Stomach smooth muscle (tissue), 2 donors: ENCODE data around the gene CTNNBL1.

ENCODE experiments used
- H3K27ac ChIP-seq: one replicate; pipeline ENCODE4 v1.7.0; 2013; ENCODE audit warnings: mild to moderate bottlenecking, low read length, inconsistent platforms
- H3K27me3 ChIP-seq, 2 donors: one replicate each; pipeline ENCODE4 v1.7.0; 2013; ENCODE audit warnings: low read length in 2 of 2; ENCODE audit not compliant: insufficient read depth in 2 of 2, control insufficient read depth in 1 of 2
- H3K36me3 ChIP-seq, 2 donors: one replicate each; pipeline ENCODE4 v1.7.0; 2013; ENCODE audit warnings: low read length in 2 of 2; ENCODE audit not compliant: control insufficient read depth in 2 of 2, insufficient read depth in 2 of 2
- H3K4me1 ChIP-seq: one replicate; pipeline ENCODE4 v1.7.0; 2013; ENCODE audit warnings: low read length; ENCODE audit not compliant: control insufficient read depth, insufficient read depth
- H3K4me3 ChIP-seq, 2 donors: one replicate each; pipeline ENCODE4 v1.7.0; 2013; ENCODE audit warnings: low read length in 2 of 2
- H3K9ac ChIP-seq, 2 donors: one replicate each; pipeline ENCODE4 v1.7.0; 2013; ENCODE audit warnings: low read length in 2 of 2, mild to moderate bottlenecking in 1 of 2
- H3K9me3 ChIP-seq, 2 donors: one replicate each; pipeline ENCODE4 v1.7.0; 2013; ENCODE audit warnings: low read length in 2 of 2; ENCODE audit not compliant: control insufficient read depth in 2 of 2
- donor health status: healthy.
- donor health status: Pancreatic carcinoma.

CTNNBL1 gene

GRCh38 chr20:37741055-37741454 lies 47.2 kb downstream of the CTNNBL1 start:
- Histone ChIP-seq H3K27ac (no peak overlapping the region), H3K27me3 (no peaks in the 10 kb centered on the region), H3K4me3 (no peak overlapping the region), H3K4me1 (no peaks in the 10 kb centered on the region), H3K36me3 (peaks cover 19 to 20% of the 10 kb centered on the region in 2 donors), H3K9me3 (no peaks in the 10 kb centered on the region), H3K9ac (no peak overlapping the region)

- H3K4me3 ChIP-seq = no peak overlapping the region
- no peaks in the 10 kb centered on the region for H3K27me3 ChIP-seq
- H3K36me3 ChIP-seq = peaks cover 21 to 24% of the 10 kb centered on the region in 2 donors
- H3K9me3 ChIP-seq = no peaks in the 10 kb centered on the region
- H3K9ac ChIP-seq = no peak overlapping the region
- H3K27ac ChIP-seq = no peak overlapping the region
- no peaks in the 10 kb centered on the region for H3K4me1 ChIP-seq
Measured at GRCh38 chr20:37741570-37741969, 47.7 kb downstream of the CTNNBL1 start.

GRCh38 chr20:37742131-37742530 lies 48.3 kb downstream of the CTNNBL1 start:
- no peak overlapping the region for H3K4me3 ChIP-seq
- H3K9ac ChIP-seq = no peak overlapping the region
- no peaks in the 10 kb centered on the region for H3K27me3 ChIP-seq
- no peaks in the 10 kb centered on the region for H3K4me1 ChIP-seq
- no peak overlapping the region for H3K27ac ChIP-seq
- no peaks in the 10 kb centered on the region for H3K9me3 ChIP-seq
- H3K36me3 ChIP-seq = peaks cover 21 to 28% of the 10 kb centered on the region in 2 donors

- H3K36me3 ChIP-seq = peaks cover 16 to 21% of the 10 kb centered on the region in 2 donors
Measured at GRCh38 chr20:37744347-37744746, 50.5 kb downstream of the CTNNBL1 start.

GRCh38 chr20:37745553-37745952 lies 51.7 kb downstream of the CTNNBL1 start:
- Histone ChIP-seq H3K9me3 (no peaks in the 10 kb centered on the region), H3K27me3 (no peaks in the 10 kb centered on the region), H3K9ac (no peak overlapping the region), H3K4me3 (no peak overlapping the region), H3K27ac (no peak overlapping the region), H3K4me1 (no peaks in the 10 kb centered on the region), H3K36me3 (peaks cover 18 to 20% of the 10 kb centered on the region in 2 donors)

More at GRCh38 chr20:37744347-37744746, 50.5 kb downstream of the CTNNBL1 start:
- Histone ChIP-seq H3K9me3 (no peaks in the 10 kb centered on the region), H3K27me3 (no peaks in the 10 kb centered on the region), H3K4me3 (no peak overlapping the region), H3K27ac (no peak overlapping the region), H3K9ac (no peak overlapping the region), H3K4me1 (no peaks in the 10 kb centered on the region)

GRCh38 chr20:37748015-37748414 lies 54.2 kb downstream of the CTNNBL1 start:
- Histone ChIP-seq H3K9ac (no peak overlapping the region), H3K27ac (no peak overlapping the region), H3K9me3 (no peaks in the 10 kb centered on the region), H3K27me3 (no peaks in the 10 kb centered on the region), H3K4me3 (no peak overlapping the region), H3K36me3 (peaks cover 18 to 20% of the 10 kb centered on the region in 2 donors), H3K4me1 (no peaks in the 10 kb centered on the region)

- no peak overlapping the region for H3K27ac ChIP-seq
Measured at GRCh38 chr20:37749218-37749617, 55.4 kb downstream of the CTNNBL1 start.

GRCh38 chr20:37749620-37750403 lies 56.0 kb downstream of the CTNNBL1 start:
- no peaks in the 10 kb centered on the region for H3K27me3 ChIP-seq
- peaks cover 18 to 20% of the 10 kb centered on the region in 2 donors for H3K36me3 ChIP-seq
- H3K4me3 ChIP-seq = no peak overlapping the region
- no peak overlapping the region for H3K9ac ChIP-seq
- H3K4me1 ChIP-seq = no peaks in the 10 kb centered on the region
- H3K27ac ChIP-seq = no peak overlapping the region
- H3K9me3 ChIP-seq = no peaks in the 10 kb centered on the region

More at GRCh38 chr20:37749218-37749617, 55.4 kb downstream of the CTNNBL1 start:
- H3K9ac ChIP-seq = no peak overlapping the region
- no peaks in the 10 kb centered on the region for H3K4me1 ChIP-seq
- no peaks in the 10 kb centered on the region for H3K27me3 ChIP-seq
- H3K4me3 ChIP-seq = no peak overlapping the region
- H3K36me3 ChIP-seq = peaks cover 18 to 20% of the 10 kb centered on the region in 2 donors
- no peaks in the 10 kb centered on the region for H3K9me3 ChIP-seq

- peaks cover 9 to 10% of the 10 kb centered on the region in 2 donors for H3K36me3 ChIP-seq
- no peaks in the 10 kb centered on the region for H3K27me3 ChIP-seq
- no peaks in the 10 kb centered on the region for H3K4me1 ChIP-seq
- no peak overlapping the region for H3K9ac ChIP-seq
- no peak overlapping the region for H3K27ac ChIP-seq
- no peaks in the 10 kb centered on the region for H3K9me3 ChIP-seq
- H3K4me3 ChIP-seq = no peak overlapping the region
Measured at GRCh38 chr20:37755665-37756064, 61.8 kb downstream of the CTNNBL1 start.

- no peaks in the 10 kb centered on the region for H3K4me1 ChIP-seq
- H3K4me3 ChIP-seq = no peak overlapping the region
- H3K27me3 ChIP-seq = no peaks in the 10 kb centered on the region
- no peak overlapping the region for H3K9ac ChIP-seq
- H3K27ac ChIP-seq = no peak overlapping the region
- no peaks in the 10 kb centered on the region for H3K9me3 ChIP-seq
- H3K36me3 ChIP-seq = peaks cover 9 to 11% of the 10 kb centered on the region in 2 donors
Measured at GRCh38 chr20:37756234-37756633, 62.4 kb downstream of the CTNNBL1 start.

- no peak overlapping the region for H3K9ac ChIP-seq
- H3K9me3 ChIP-seq = no peaks in the 10 kb centered on the region
- H3K4me3 ChIP-seq = no peak overlapping the region
- H3K27ac ChIP-seq = no peak overlapping the region
- H3K4me1 ChIP-seq = no peaks in the 10 kb centered on the region
- peaks cover 9 to 12% of the 10 kb centered on the region in 2 donors for H3K36me3 ChIP-seq
- H3K27me3 ChIP-seq = no peaks in the 10 kb centered on the region
Measured at GRCh38 chr20:37757550-37757949, 63.7 kb downstream of the CTNNBL1 start.
